CD4-positive, alpha-beta T cell (primary cell): ENCODE measurements around the gene ZNF784. TPM values are rescaled to one million over a fixed set of nuclear protein-coding genes. Genes with fewer than 3 reads are reported as not detected.

Source experiments
- total RNA-seq, 174 experiments: library from RNA in 2 of 174; stranded (reverse) in 2 of 174; gene quantifications; one replicate each; pipeline ENCODE4 v1.2.3 and lab custom pipeline; 2021 to 2026

ZNF784 gene
- total RNA-seq, 2 experiments from 2014 or later, result 11.2 to 11.8 TPM

Other genes with a start within 250 kb of the ZNF784 start
- gene TMEM190, start 247.7 kb downstream of the ZNF784 start, total RNA-seq, result not detected
- 10 to 100 TPM; 14.2 to 14.3 TPM for gene TMEM238, start 240.3 kb downstream of the ZNF784 start, total RNA-seq
- gene RPL28, start 238.6 kb downstream of the ZNF784 start, total RNA-seq, result 1,000 to 10,000 TPM; 3,995 to 4,178 TPM
- 10 to 100 TPM; 50.9 to 62.9 TPM for gene UBE2S, start 216.8 kb downstream of the ZNF784 start, total RNA-seq
- not detected for gene SHISA7, start 181.3 kb downstream of the ZNF784 start, total RNA-seq
- 1 to 10 TPM; 1.5 to 2.2 TPM for gene ISOC2, start 162.9 kb downstream of the ZNF784 start, total RNA-seq
- gene C19orf85, start 159.8 kb downstream of the ZNF784 start, total RNA-seq, result not detected
- gene ZNF628, start 147.9 kb downstream of the ZNF784 start, total RNA-seq, result 10 to 100 TPM; 26.6 to 27.2 TPM
- 10 to 100 TPM; 10.5 to 14.7 TPM for gene NAT14, start 139.4 kb downstream of the ZNF784 start, total RNA-seq
- 1 to 10 TPM in 1 of 2 experiments, under 1 TPM in 1; 0.42 to 1.3 TPM for gene SSC5D, start 136.1 kb downstream of the ZNF784 start, total RNA-seq
- not detected for gene SBK2, start 87.4 kb downstream of the ZNF784 start, total RNA-seq
- not detected for gene SBK3, start 79.0 kb downstream of the ZNF784 start, total RNA-seq
- 1 to 10 TPM; 6.7 to 7.1 TPM for gene ZNF579, start 43.7 kb downstream of the ZNF784 start, total RNA-seq
- 1 to 10 TPM; 5.5 to 7.3 TPM for gene FIZ1, start 25.0 kb downstream of the ZNF784 start, total RNA-seq
- 10 to 100 TPM in 1 of 2 experiments, 1 to 10 TPM in 1; 9.6 to 10.3 TPM for gene ZNF524, start 24.3 kb downstream of the ZNF784 start, total RNA-seq
- gene ZNF865, start 18.9 kb downstream of the ZNF784 start, total RNA-seq, result 10 to 100 TPM; 12.0 to 12.9 TPM
- gene ZNF580, start 16.4 kb upstream of the ZNF784 start, total RNA-seq, result 10 to 100 TPM; 45.2 to 46.6 TPM
- 10 to 100 TPM; 23.1 to 24.7 TPM for gene ZNF581, start 19.1 kb upstream of the ZNF784 start, total RNA-seq
- 1 to 10 TPM; 1.7 to 1.8 TPM for gene CCDC106, start 23.6 kb upstream of the ZNF784 start, total RNA-seq
- 100 to 1,000 TPM; 209 to 212 TPM for gene U2AF2, start 30.5 kb upstream of the ZNF784 start, total RNA-seq
- gene EPN1, start 50.7 kb upstream of the ZNF784 start, total RNA-seq, result 10 to 100 TPM; 39.0 to 40.5 TPM
- gene NLRP9, start 113.8 kb upstream of the ZNF784 start, total RNA-seq, result not detected
- gene RFPL4A, start 134.5 kb upstream of the ZNF784 start, total RNA-seq, result not detected
- not detected for gene RFPL4AL1, start 144.6 kb upstream of the ZNF784 start, total RNA-seq
- not detected for gene NLRP11, start 207.4 kb upstream of the ZNF784 start, total RNA-seq
- not detected for gene NLRP4, start 212.0 kb upstream of the ZNF784 start, total RNA-seq